A549 (cell line): ENCODE results near the gene CLDN1. TPM values are rescaled to one million over a fixed set of nuclear protein-coding genes. Genes with fewer than 3 reads are reported as not detected.

ENCODE experiments used
- ATAC-seq, 2 experiments: fragments of 200-7000 bp in 1 of 2; fragments of >200 bp in 1 of 2; cut with Nextera tagmentation in 1 of 2; cut with Tn5 transposase in 1 of 2; 3 replicates each; pipeline versions ENCODE4 v1.8.0 to v1.9.1; 2018 to 2020; ENCODE audit warnings: mild to moderate bottlenecking in 1 of 2, moderate library complexity in 1 of 2
- CTCF ChIA-PET: fragments of 300-600 bp; sonication (Branson Sonifier 250); formaldehyde crosslinking; extraction: SDS; loops from one replicate; lab custom pipeline; 2021; ENCODE audit warnings: antibody characterized with exemption, inconsistent platforms; lab: Yijun Ruan, JAX
- POLR2A ChIA-PET: fragments of 350-600 bp; formaldehyde crosslinking; extraction: SDS; loops from one replicate; lab custom pipeline; 2021; ENCODE audit warnings: antibody characterized with exemption, inconsistent platforms; lab: Yijun Ruan, JAX
- DNase-seq, 2 experiments: peaks; one replicate each; pipeline versions ENCODE4 v3.0.0 to v3.0.0-alpha.2; 2011 to 2016; ENCODE audit warnings: low read depth in 1 of 2, low spot score in 1 of 2
- FAIRE-seq: peaks from 2 replicates; lab custom pipeline; 2011; peaks lifted over from hg19 to GRCh38; lab: Jason Lieb, UNC
- H3K27ac ChIP-seq, 2 experiments: fragments of >200 bp; sonication (Bioruptor Twin); formaldehyde crosslinking; 3 replicates each; pipeline ENCODE4 v1.5.1; 2016 to 2017
- H3K4me1 ChIP-seq: fragments of >200 bp; sonication (Bioruptor Twin); formaldehyde crosslinking; 3 replicates; pipeline ENCODE4 v1.6.1; 2016
- H3K4me2 ChIP-seq: fragments of >200 bp; sonication (Bioruptor Twin); formaldehyde crosslinking; 3 replicates; pipeline ENCODE4 v1.6.1; 2016
- H3K4me3 ChIP-seq: fragments of >200 bp; sonication (Bioruptor Twin); formaldehyde crosslinking; 3 replicates; pipeline ENCODE4 v1.5.1; 2016
- H3K9me3 ChIP-seq: fragments of >200 bp; sonication (Bioruptor Twin); formaldehyde crosslinking; 3 replicates; pipeline ENCODE4 v1.6.1; 2016
- CBX2 ChIP-seq: fragments of 200-600 bp; sonication (generic); IDR thresholded peaks from 2 replicates; pipeline ENCODE4 v1.6.1; 2016; ENCODE audit warnings: low read depth, mild to moderate bottlenecking, borderline replicate concordance
- CEBPB ChIP-seq, 2 experiments: fragments of >200 bp in 1 of 2; sonication (Bioruptor Twin) in 1 of 2; formaldehyde crosslinking in 1 of 2; IDR thresholded peaks; 2 replicates each; pipeline ENCODE4 v1.6.1; 2012 to 2016
- CHD4 ChIP-seq: fragments of 200-600 bp; sonication (generic); IDR thresholded peaks from 2 replicates; pipeline ENCODE4 v1.6.1; 2016; ENCODE audit warnings: antibody characterized with exemption, mild to moderate bottlenecking, borderline replicate concordance
- ESRRA ChIP-seq: fragments of 150-350 bp; IDR thresholded peaks from 2 replicates; pipeline ENCODE4 v1.6.1; 2014; ENCODE audit warnings: mild to moderate bottlenecking, low read length, borderline replicate concordance
- FOSL2 ChIP-seq, 2 experiments: fragments of 450-650 bp in 1 of 2; fragments of >200 bp in 1 of 2; sonication (Bioruptor Twin) in 1 of 2; formaldehyde crosslinking; IDR thresholded peaks; 2 replicates each; pipeline versions ENCODE4 v1.5.0 to v1.6.1; 2016 to 2020; ENCODE audit warnings: mild to moderate bottlenecking in 1 of 2, moderate library complexity in 1 of 2
- FOXS1 ChIP-seq: fragments of 250-450 bp; sonication (Bioruptor Pico); IDR thresholded peaks from 2 replicates; pipeline ENCODE4 v1.5.0; 2020; ENCODE audit warnings: mild to moderate bottlenecking, moderate library complexity
- GATA3 ChIP-seq: IDR thresholded peaks from 2 replicates; pipeline ENCODE4 v1.6.1; 2012; ENCODE audit warnings: borderline replicate concordance
- HDAC2 ChIP-seq: fragments of 200-600 bp; sonication (generic); IDR thresholded peaks from 2 replicates; pipeline ENCODE4 v1.6.1; 2016
- HEYL ChIP-seq: fragments of 250-450 bp; sonication (Bioruptor Pico); IDR thresholded peaks from 2 replicates; pipeline ENCODE4 v1.8.0; 2021; ENCODE audit warnings: mild to moderate bottlenecking, moderate library complexity
- HOXA7 ChIP-seq: fragments of 250-450 bp; sonication (Bioruptor Pico); IDR thresholded peaks from 2 replicates; pipeline ENCODE4 v1.5.0; 2020; ENCODE audit warnings: mild to moderate bottlenecking, moderate library complexity
- HOXB13 ChIP-seq: fragments of 250-450 bp; sonication (Bioruptor Pico); IDR thresholded peaks from 2 replicates; pipeline ENCODE4 v1.5.0; 2020; ENCODE audit warnings: low read depth, mild to moderate bottlenecking, moderate library complexity
- HOXB5 ChIP-seq: fragments of 250-450 bp; sonication (Bioruptor Pico); IDR thresholded peaks from 2 replicates; pipeline ENCODE4 v1.5.0; 2020; ENCODE audit warnings: mild to moderate bottlenecking, moderate library complexity
- JUNB ChIP-seq: fragments of >200 bp; sonication (Bioruptor Twin); formaldehyde crosslinking; IDR thresholded peaks from 2 replicates; pipeline ENCODE4 v1.6.1; 2016
- KDM1A ChIP-seq: fragments of 200-600 bp; sonication (generic); IDR thresholded peaks from 2 replicates; pipeline ENCODE4 v1.6.1; 2016; ENCODE audit warnings: low read depth, mild to moderate bottlenecking
- KDM5A ChIP-seq: fragments of 200-600 bp; sonication (generic); IDR thresholded peaks from 2 replicates; pipeline ENCODE4 v1.6.1; 2016; ENCODE audit warnings: antibody characterized with exemption, mild to moderate bottlenecking
- MAZ ChIP-seq: fragments of 150-350 bp; IDR thresholded peaks from 2 replicates; pipeline ENCODE4 v1.6.1; 2014; ENCODE audit warnings: antibody characterized with exemption, low read depth, low read length, borderline replicate concordance
- MYC ChIP-seq: IDR thresholded peaks from 2 replicates; pipeline ENCODE4 v1.6.1; 2012; ENCODE audit warnings: mild to moderate bottlenecking, inconsistent platforms, low read length, improper control_type of control experiment, borderline replicate concordance
- NFE2L2 ChIP-seq: fragments of 150-350 bp; conservative IDR thresholded peaks from 2 replicates; pipeline ENCODE4 v1.6.1; 2014; ENCODE audit warnings: low read length
- NPAS2 ChIP-seq: fragments of 250-450 bp; sonication (Bioruptor Pico); IDR thresholded peaks from 2 replicates; pipeline ENCODE4 v1.8.0; 2022; ENCODE audit warnings: mild to moderate bottlenecking, moderate library complexity, borderline replicate concordance
- NR3C1 ChIP-seq: fragments of >200 bp; sonication (Bioruptor Twin); formaldehyde crosslinking; IDR thresholded peaks from 3 replicates; pipeline ENCODE4 v1.6.1; 2017
- PBX3 ChIP-seq: IDR thresholded peaks from 2 replicates; pipeline ENCODE4 v1.6.1; 2012
- PHF8 ChIP-seq: fragments of 200-600 bp; sonication (generic); IDR thresholded peaks from 2 replicates; pipeline ENCODE4 v1.6.1; 2016; ENCODE audit warnings: low read depth, mild to moderate bottlenecking, antibody characterized with exemption, moderate library complexity, borderline replicate concordance
- POLR2AphosphoS2 ChIP-seq: conservative IDR thresholded peaks from 2 replicates; pipeline ENCODE4 v1.6.1; 2012; ENCODE audit warnings: low read length, improper control_type of control experiment, inconsistent platforms
- RARB ChIP-seq: fragments of 250-450 bp; sonication (Bioruptor Pico); IDR thresholded peaks from 2 replicates; pipeline ENCODE4 v1.8.0; 2021; ENCODE audit warnings: mild to moderate bottlenecking, moderate library complexity
- RCOR1 ChIP-seq: fragments of 150-350 bp; IDR thresholded peaks from 2 replicates; pipeline ENCODE4 v1.6.1; 2014; ENCODE audit warnings: antibody characterized with exemption, low read length, low read depth
- SMC3 ChIP-seq: fragments of >200 bp; sonication (Bioruptor Twin); formaldehyde crosslinking; IDR thresholded peaks from 3 replicates; pipeline ENCODE4 v1.6.1; 2018; ENCODE audit warnings: inconsistent platforms
- TFCP2L1 ChIP-seq: fragments of 250-450 bp; sonication (Bioruptor Pico); IDR thresholded peaks from 2 replicates; pipeline ENCODE4 v1.5.0; 2021; ENCODE audit warnings: mild to moderate bottlenecking
- TP53 ChIP-seq: fragments of 250-450 bp; sonication (Bioruptor Pico); IDR thresholded peaks from 2 replicates; pipeline ENCODE4 v1.5.0; 2021; ENCODE audit warnings: mild to moderate bottlenecking, moderate library complexity
- ZSCAN20 ChIP-seq: fragments of 250-450 bp; sonication (Bioruptor Pico); IDR thresholded peaks from 2 replicates; pipeline ENCODE4 v1.8.0; 2022; ENCODE audit warnings: mild to moderate bottlenecking, moderate library complexity
- WGBS: methylation state at CpG from one replicate; pipeline ENCODE4 v1.1.6; 2017; ENCODE audit errors: missing lambda C conversion rate; 5-methylcytosine and 5-hydroxymethylcytosine counted together
- polyA plus RNA-seq, 4 experiments: library from polyadenylated mRNA; depleted of rRNA in 3 of 4; stranded (reverse); fragments of >200 nt; fragmentation: RNase III in 1 of 4; extraction: RNeasy Plus Mini Kit Qiagen cat#74134 plus additional on column Dnase treatment in 1 of 4; gene quantifications; 2 replicates in 3 of 4; 3 replicates in 1 of 4; pipeline ENCODE4 v1.2.3, GENCODE V29; 2011 to 2017

CLDN1 gene
- polyA plus RNA-seq, 2 of the 4 experiments (the other 2 are of a cell fraction): 33.7 to 142 TPM

GRCh38 chr3:190307164-190307545 is 15.1 kb downstream of the CLDN1 start:
- no peaks in the 10 kb centered on the region for H3K9me3 ChIP-seq
- WGBS: 6% methylated on average over 1 of the region's 1 CpG
- ChIA-PET POLR2A (interaction anchor here (1.4 kb wide), 1 partner anchor 14 kb away, joined by 6 read pairs; the partner anchor contains the start of gene CLDN1), CTCF (interaction anchor here (1.5 to 1.6 kb wide), 2 partner anchors 15 to 347 kb away, joined by 3 to 8 read pairs; partner anchors contain the start of gene CLDN1)
- peaks cover 70% of the 10 kb centered on the region for H3K4me1 ChIP-seq
- H3K4me3 ChIP-seq: no peak overlapping the region
- peak overlapping the region; percentile 71 for H3K4me2 ChIP-seq
- FAIRE-seq (no peak), DNase-seq (peak in 1 of 2 experiments; percentile 46), ATAC-seq (peak in 1 of 2 experiments; percentile 65; a peak in 3 of 6 replicates)
- TF ChIP-seq PHF8 (no peak), GATA3 (peak; percentile 27; the same call in 1 of the 2 replicates), HOXB13 (CRISPR knock-in tag) (no peak), POLR2AphosphoS2 (no peak), HDAC2 (no peak), HOXB5 (CRISPR knock-in tag) (no peak), JUNB (0 out of 2 replicates have a peak, but pooled peaks have one; percentile 20), RCOR1 (no peak), NFE2L2 (no peak), CBX2 (no peak), FOSL2 (IDR thresholded peaks at IDR 0.05) (no peak), FOSL2 (CRISPR knock-in tag; IDR thresholded peaks at IDR 0.05) (no peak; the same call in 1 of the 2 replicates)
- H3K27ac ChIP-seq: peak overlapping the region; percentile 73 to 74

- Histone ChIP-seq H3K27ac (peak overlapping the region; percentile 73 to 74), H3K9me3 (no peaks in the 10 kb centered on the region), H3K4me3 (peak overlapping the region; percentile 13; the same call in 1 of the 3 replicates), H3K4me2 (peak overlapping the region; percentile 71), H3K4me1 (peaks cover 74% of the 10 kb centered on the region)
- CTCF ChIA-PET: interaction anchor here (0.6 to 1.6 kb wide), 4 partner anchors 15 to 346 kb away, joined by 3 to 8 read pairs (median 3); partner anchors contain the start of gene CLDN1
- POLR2A ChIA-PET: interaction anchor here (1.4 kb wide), 1 partner anchor 15 kb away, joined by 6 read pairs; the partner anchor contains the start of gene CLDN1
- TF ChIP-seq CEBPB (IDR thresholded peaks at IDR 0.05): peak in 1 of 2 experiments; percentile 53; a peak in 3 of 4 replicates
- TF ChIP-seq HEYL (CRISPR knock-in tag): no peak
- no peak for TF ChIP-seq KDM1A
- WGBS: 56% methylated on average over 4 of the region's 4 CpGs
- ATAC-seq (peak; percentile 40 to 64; a peak in 3 of 6 replicates), DNase-seq (peak in 1 of 2 experiments; percentile 52), FAIRE-seq (no peak)
These were observed 15.6 kb downstream of the CLDN1 start for GRCh38 chr3:190306513-190307163.

GRCh38 chr3:190306026-190306425 is 16.2 kb downstream of the CLDN1 start:
- WGBS: 90% methylated on average over 3 of the region's 3 CpGs
- peak overlapping the region; percentile 73 to 74 for H3K27ac ChIP-seq
- no peak for ATAC-seq
- POLR2A ChIA-PET: no interaction called here
- H3K9me3 ChIP-seq: no peaks in the 10 kb centered on the region
- H3K4me2 ChIP-seq: peak overlapping the region; percentile 71
- no peak overlapping the region; the same call in 2 of the 3 replicates for H3K4me3 ChIP-seq
- DNase-seq: no peak
- TF ChIP-seq FOXS1 (no peak), CHD4 (no peak), TP53 (no peak), HEYL (CRISPR knock-in tag) (no peak), MAZ (no peak), RARB (no peak), KDM5A (no peak), TFCP2L1 (CRISPR knock-in tag) (no peak), ZSCAN20 (CRISPR knock-in tag) (no peak), ESRRA (no peak), PBX3 (no peak), MYC (no peak), POLR2AphosphoS2 (no peak), SMC3 (no peak), JUNB (no peak), HOXA7 (CRISPR knock-in tag) (no peak), NR3C1 (no peak), NPAS2 (CRISPR knock-in tag) (no peak)
- FAIRE-seq: no peak
- H3K4me1 ChIP-seq: peaks cover 74% of the 10 kb centered on the region
- CTCF ChIA-PET: interaction anchor here (1.0 to 1.6 kb wide), 3 partner anchors 16 to 346 kb away, joined by 3 to 8 read pairs (median 3); partner anchors contain the start of gene CLDN1
